Stimulated activated CD4-positive, alpha-beta T cell treated with anti-CD3 and anti-CD28 coated beads, Interleukin-12 subunit alpha, Interleukin-12 subunit beta, amount 100 ng/mL, for 4 hours (primary cell): ENCODE measurements around the gene MRPL40.
"Not testable (repeated sequence)": the region's sequence is repeated elsewhere in the genome, so short reads cannot be mapped to it uniquely, and the experiment has no call there.

Experiments used
- DNase-seq: peaks from one replicate; pipeline ENCODE4 v3.0.0-alpha.2; 2020

MRPL40 gene

GRCh38 chr22:19442166-19442565, 9.8 kb downstream of the MRPL40 start:
- no peak for DNase-seq

GRCh38 chr22:19443544-19444211, 11.3 kb downstream of the MRPL40 start:
- no peak for DNase-seq

GRCh38 chr22:19445279-19445982, 13.1 kb downstream of the MRPL40 start:
- not testable (repeated sequence) for DNase-seq

GRCh38 chr22:19446603-19447329, 14.4 kb downstream of the MRPL40 start:
- DNase-seq = no peak

GRCh38 chr22:19447330-19448075, 15.2 kb downstream of the MRPL40 start, which contains the start of gene C22orf39:
Gene C22orf39 (minus strand): TSS chr22:19447711. CDS start chr22:19447688, 23 bp downstream.
- peak; percentile 77 for DNase-seq

GRCh38 chr22:19448076-19448607, 15.8 kb downstream of the MRPL40 start:
- DNase-seq = no peak

GRCh38 chr22:19448739-19449421, 16.5 kb downstream of the MRPL40 start:
- DNase-seq = no peak

- no peak for DNase-seq
Measured at GRCh38 chr22:19449422-19449767, 17.1 kb downstream of the MRPL40 start.

- no peak for DNase-seq
Measured at GRCh38 chr22:19450363-19451175, 18.2 kb downstream of the MRPL40 start.

GRCh38 chr22:19451570-19451969, 19.2 kb downstream of the MRPL40 start:
- DNase-seq = no peak

- no peak for DNase-seq
Measured at GRCh38 chr22:19453718-19454117, 21.4 kb downstream of the MRPL40 start.

- DNase-seq = no peak
Measured at GRCh38 chr22:19454156-19454555, 21.8 kb downstream of the MRPL40 start.

GRCh38 chr22:19455033-19455432, 22.7 kb downstream of the MRPL40 start:
- no peak for DNase-seq

- DNase-seq = no peak
Measured at GRCh38 chr22:19455585-19456370, 23.4 kb downstream of the MRPL40 start.

GRCh38 chr22:19456541-19456940, 24.2 kb downstream of the MRPL40 start:
- DNase-seq = no peak

- DNase-seq = no peak
Measured at GRCh38 chr22:19457828-19458428, 25.6 kb downstream of the MRPL40 start.

- no peak for DNase-seq
Measured at GRCh38 chr22:19460036-19460435, 27.7 kb downstream of the MRPL40 start.

- DNase-seq = no peak
Measured at GRCh38 chr22:19461506-19461905, 29.2 kb downstream of the MRPL40 start.

- no peak for DNase-seq
Measured at GRCh38 chr22:19463008-19463407, 30.7 kb downstream of the MRPL40 start.
